T-helper 1 cell treated with Interleukin-12 subunit alpha and Interleukin-12 subunit beta and Interleukin-4 antibody, amounts not matched to agents 30 ng/mL and 1 ng/mL, for 36 hours (primary cell): Measurements from ENCODE around the gene MCTP1. TPM values are rescaled to one million over a fixed set of nuclear protein-coding genes. Genes with fewer than 3 reads are reported as not detected.
"Not testable (repeated sequence)": the region's sequence is repeated elsewhere in the genome, so short reads cannot be mapped to it uniquely, and the experiment has no call there.

Source experiments
- intact Hi-C: fragments of 100-400 bp; cut with micrococcal nuclease; formaldehyde crosslinking; loops from one replicate; pipeline ENCODE4 v1.15.1; 2024
- total RNA-seq: library from RNA; stranded (reverse); gene quantifications from 2 replicates; pipeline ENCODE4 v1.2.3, GENCODE V29; 2022

Gene MCTP1
- total RNA-seq, 1 donor from 2014 or later, result 0.10 TPM

GRCh38 chr5:95042037-95042436, 242.9 kb downstream of the MCTP1 start:
- intact Hi-C loops, result no loop called here

- intact Hi-C loops, result no loop called here
These were observed 248.8 kb downstream of the MCTP1 start for GRCh38 chr5:95035891-95036685.

DNA sequence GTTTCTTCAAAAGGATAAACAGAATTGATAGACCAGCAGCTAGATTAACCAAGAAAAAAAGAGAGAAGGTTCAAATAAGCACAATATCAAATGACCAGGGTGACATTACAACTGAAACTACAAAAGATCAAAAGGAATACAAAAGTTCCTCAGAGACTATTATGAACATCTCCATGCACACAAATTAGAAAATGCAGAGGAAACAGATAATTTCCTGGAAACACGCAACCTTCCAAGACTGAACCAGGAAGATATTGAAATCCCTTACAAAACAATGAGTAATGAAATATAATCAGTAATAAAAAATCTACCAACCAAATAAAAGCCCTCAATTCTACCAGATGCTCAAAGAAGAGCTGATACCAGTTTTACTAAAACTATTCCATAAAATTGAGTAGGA, 252.1 kb downstream of the MCTP1 start:
- intact Hi-C loops, result no loop called here

DNA sequence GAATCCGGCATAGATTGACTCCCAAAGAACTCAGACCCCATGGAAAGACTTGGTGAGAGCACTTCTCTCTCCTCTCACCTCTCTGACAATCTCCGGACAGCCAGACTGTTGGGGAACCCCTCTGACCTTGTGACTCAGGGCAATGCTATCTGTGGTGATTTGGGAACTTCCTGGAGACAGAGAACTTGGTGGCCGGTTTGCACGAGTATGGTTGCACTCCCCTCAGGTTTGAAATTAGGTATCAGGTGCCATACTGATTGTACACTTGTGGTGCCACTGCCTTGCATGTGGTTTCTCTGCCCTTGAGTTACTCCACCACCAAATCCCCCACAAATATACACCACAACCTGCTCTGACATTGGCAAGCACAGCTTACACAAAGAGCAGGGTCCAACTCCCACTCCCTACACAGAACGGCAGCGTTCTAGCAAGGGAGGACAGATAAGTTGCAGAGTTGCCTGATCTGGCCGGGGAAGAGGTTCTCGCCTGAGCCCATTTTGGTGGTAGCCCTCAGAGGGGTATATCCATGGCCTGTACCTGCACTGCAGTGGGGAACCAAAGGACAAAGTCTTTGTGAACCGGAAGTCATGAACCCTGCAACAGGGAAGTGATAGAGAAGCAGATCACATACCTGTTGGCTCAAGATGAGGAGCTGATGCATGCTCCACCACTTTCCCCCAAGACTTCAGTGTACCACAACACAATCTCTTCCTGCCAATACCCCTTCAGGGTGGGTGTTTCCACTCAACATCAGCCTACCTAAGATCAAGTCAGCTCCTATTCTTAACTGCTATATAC, 255.1 kb downstream of the MCTP1 start:
- intact Hi-C loops, result no loop called here

DNA sequence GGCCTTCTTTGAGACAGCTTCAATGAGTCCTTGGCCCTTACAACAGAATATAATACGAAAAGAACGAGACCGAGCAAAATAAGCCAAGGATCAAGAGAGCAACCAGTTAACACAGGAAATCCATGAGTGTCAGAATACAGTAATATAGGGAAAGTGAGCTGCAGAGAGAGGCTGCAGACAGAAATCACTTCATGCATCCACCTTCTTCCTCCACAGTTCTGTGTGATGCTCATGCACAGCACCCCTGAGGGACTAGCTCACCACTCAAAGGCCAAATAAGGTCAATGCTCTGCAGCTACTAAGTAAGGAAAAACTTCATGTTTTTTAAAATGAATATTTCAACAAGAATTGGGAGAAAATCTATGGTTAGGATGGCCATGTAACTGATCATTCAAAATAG, 257.1 kb downstream of the MCTP1 start:
- intact Hi-C loops, result no loop called here

GRCh38 chr5:95027151-95027721, 257.7 kb downstream of the MCTP1 start:
- intact Hi-C loops, result no loop called here

DNA sequence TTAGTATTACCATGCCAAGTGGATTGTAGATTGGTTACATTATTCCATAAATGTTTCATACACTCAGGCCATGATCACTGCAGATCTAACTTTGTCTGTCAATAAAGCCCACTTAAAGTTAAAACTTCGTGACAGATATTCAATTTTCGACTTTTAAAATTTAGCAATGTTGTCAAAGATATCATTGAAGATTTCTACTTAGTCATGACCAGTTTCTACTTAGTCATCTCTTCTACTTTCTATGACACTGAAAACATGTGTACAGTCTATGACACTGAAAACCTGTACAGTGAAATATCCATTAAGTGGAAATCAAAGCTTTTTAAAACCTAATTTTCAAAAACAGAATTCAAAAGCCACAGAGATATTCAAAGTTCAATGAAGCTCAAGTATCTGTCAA, 258.2 kb downstream of the MCTP1 start:
- intact Hi-C loops, result no loop called here

- intact Hi-C loops, result no loop called here
These were observed 261.8 kb downstream of the MCTP1 start for GRCh38 chr5:95022967-95023695.

- intact Hi-C loops, result no loop called here
These were observed 264.5 kb downstream of the MCTP1 start for GRCh38 chr5:95020345-95020744.

DNA sequence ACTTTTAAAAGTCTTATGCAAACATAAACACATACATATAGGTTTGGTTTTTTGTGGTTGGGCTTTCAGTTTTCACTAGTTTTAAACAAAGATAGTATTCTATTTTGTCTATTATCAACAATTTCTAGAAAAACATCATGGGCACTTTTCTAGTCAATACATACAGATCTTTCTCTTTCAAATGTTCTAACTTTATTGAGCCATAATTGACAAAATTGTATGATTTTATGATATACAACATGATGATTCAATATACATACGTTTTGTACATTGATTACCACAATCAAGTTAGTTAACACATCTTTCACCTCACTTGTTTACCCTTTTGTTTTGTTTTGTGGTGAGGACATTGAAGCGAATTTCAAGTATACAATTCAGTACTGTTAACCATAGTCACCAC, 265.9 kb downstream of the MCTP1 start:
- intact Hi-C loops, result no loop called here

- intact Hi-C loops, result no loop called here
These were observed 266.4 kb downstream of the MCTP1 start for GRCh38 chr5:95018511-95018910.

GRCh38 chr5:95009812-95010211, 275.1 kb downstream of the MCTP1 start:
- intact Hi-C loops, result no loop called here

- intact Hi-C loops, result no loop called here
These were observed 276.8 kb downstream of the MCTP1 start for GRCh38 chr5:95007921-95008597.

DNA sequence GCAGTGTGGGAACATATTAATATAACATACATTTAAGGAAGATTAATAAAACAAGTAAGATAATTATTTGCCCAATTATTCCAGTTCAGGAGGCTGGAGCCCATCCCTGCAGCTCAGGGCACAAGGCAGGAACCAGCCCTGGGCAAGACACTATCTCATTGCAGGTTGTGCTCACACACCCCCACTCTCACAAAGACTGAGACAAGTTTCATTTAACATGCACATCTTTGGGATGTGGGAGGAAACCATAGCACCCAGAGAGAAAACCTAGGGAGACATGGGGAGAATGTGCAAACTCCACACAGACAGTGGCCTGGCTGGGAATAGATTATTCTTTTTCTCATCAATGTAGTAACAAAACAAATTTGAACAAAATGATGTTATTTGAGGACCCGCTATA, 279.1 kb downstream of the MCTP1 start:
- intact Hi-C loops, result no loop called here

DNA sequence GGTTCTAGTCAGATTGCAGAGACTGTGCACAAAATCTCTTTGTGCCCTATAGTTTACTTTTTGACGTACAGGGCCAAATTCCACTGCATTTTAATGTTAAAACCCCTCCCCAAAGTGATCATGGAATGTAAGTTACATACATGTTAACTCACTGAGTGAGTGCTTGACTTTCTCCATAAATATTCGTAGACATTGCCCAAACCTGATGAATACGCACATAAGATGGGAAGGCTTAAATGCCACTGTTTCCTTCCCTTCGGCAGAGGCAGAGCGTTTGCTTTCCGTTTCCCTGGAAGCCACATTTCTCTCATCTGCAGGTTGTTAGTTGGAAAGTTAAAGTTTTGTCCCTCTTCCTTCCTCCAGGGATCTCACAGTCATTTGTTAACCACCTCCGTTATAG, 286.2 kb downstream of the MCTP1 start:
- intact Hi-C loops, result no loop called here

DNA sequence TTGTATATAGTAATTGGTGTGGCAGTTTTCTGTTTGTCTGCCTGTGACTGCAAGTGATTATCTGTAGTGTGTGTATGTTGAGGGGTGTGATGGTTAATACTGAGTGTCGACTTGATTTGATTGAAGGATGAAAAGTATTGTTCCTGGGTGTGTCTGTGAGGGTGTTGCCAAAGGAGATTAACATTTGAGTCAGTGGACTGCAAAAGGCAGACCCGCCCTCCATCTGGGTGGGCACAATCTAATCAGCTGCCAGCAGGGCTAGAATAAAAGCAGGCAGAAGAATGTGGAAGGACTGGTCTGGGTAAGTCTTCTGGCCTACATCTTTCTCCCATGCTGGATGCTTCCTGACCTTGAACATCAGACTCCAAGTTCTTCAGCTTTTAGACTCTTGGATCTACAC, 290.4 kb downstream of the MCTP1 start:
- intact Hi-C loops, result not testable (repeated sequence)

DNA sequence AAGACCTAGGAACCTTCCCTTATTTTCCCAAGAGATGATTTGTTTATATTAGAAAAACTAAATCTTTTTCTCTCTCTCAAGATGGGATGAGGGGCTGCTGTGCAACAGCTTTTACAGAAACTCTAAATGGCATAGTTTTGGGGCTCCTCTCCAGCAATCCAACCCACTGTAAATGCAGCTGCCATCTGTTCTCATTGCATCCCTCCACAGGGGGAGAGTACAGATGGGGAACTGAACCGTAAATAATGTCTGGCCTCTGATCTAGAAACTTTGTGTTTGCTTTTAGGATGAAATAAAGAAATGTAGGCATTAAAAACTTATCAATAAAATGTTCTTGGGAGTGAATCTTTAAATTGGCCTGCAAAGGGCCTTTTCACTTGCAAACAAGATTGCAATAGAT, 291.4 kb downstream of the MCTP1 start:
- intact Hi-C loops, result no loop called here

GRCh38 chr5:94992325-94992724, 292.6 kb downstream of the MCTP1 start:
- intact Hi-C loops, result no loop called here

GRCh38 chr5:94983861-94984535, 300.9 kb downstream of the MCTP1 start:
- intact Hi-C loops, result no loop called here

DNA sequence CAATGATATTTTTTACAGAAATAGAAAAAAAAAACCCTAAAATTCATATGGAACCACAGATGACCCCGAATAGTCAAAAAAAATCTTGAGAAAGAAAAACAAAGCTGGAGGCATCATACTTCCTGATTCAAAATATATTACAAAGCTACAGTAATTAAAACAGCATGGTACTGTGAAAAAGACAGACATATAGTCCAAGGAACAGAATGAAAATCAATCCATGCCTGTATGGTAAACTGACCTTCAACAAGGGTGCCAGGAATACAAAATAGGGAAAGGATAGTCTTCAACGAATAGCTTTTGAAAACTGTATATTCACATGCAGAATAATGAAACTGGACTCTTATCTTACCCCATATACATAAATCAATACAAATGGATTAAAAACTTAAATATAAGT, 307.5 kb downstream of the MCTP1 start:
- intact Hi-C loops, result no loop called here

DNA sequence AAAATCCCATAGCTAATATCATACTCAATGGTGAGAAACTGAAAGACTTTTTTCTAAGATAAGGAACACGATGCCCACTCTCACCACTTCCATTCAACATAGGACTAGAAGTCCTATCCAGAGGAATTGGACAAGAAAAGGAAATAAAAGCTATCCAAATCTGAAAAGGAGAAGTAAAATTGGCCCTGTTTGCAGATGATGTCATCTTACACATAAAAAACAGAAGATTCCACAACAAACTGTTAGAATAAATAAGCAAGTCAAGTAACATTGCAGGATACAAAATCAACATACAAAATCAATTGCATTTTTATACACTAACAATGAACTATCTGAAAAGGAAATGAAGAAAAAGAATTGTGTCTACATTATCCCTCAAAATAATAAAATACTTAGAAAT, 308.0 kb downstream of the MCTP1 start:
- intact Hi-C loops, result no loop called here
